ENCODE data around the gene RIC8B. TPM values are rescaled to one million over a fixed set of nuclear protein-coding genes. Genes with fewer than 3 reads are reported as not detected.

The RIC8B gene
- total RNA-seq, 1 donor from 2014 or later, result 22.1 TPM

DNA sequence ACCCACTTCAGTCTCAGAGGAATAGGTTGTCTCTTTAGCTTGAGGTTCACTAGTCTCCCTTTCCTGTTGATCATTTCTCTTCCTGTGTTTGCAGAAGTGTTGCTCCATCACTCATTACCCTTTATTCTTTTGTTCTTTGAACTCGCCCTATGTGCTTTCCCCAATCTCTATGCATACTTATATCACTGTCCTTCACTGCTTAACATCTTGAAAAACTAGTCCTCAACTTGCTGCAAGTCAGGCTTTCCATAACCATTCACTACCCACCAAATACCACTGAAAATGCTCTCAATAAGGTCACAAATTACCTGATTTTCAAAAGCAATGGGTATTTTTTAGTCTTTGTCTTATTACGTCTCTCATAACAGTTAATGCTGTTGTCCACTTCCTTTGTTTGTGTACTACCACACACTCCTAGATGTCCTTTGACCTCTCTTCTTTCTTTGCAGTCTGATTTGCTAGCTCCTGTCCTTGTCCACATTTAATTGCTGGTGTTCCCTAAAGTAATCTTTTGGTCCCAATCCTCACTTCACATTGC is 80.8 kb downstream of the RIC8B start:
- no peak for TF ChIP-seq CTCF (conservative IDR thresholded peaks at IDR 0.05)
- no peak for DNase-seq (ENCODE audit: extremely low spot score, unreplicated experiment)
- peaks cover 5% of the 10 kb centered on the region for H3K36me3 Mint-ChIP-seq
- H3K9me3 Mint-ChIP-seq, result no peaks in the 10 kb centered on the region
- no peaks in the 10 kb centered on the region for H3K27me3 Mint-ChIP-seq
- H3K27ac Mint-ChIP-seq, result no peak overlapping the region
- no peak overlapping the region for H3K4me3 Mint-ChIP-seq
- no peaks in the 10 kb centered on the region for H3K4me1 Mint-ChIP-seq (ENCODE audit: unreplicated experiment)

- Mint-ChIP-seq H3K4me3 (no peak overlapping the region), H3K9me3 (no peaks in the 10 kb centered on the region), H3K27ac (no peak overlapping the region), H3K27me3 (no peaks in the 10 kb centered on the region), H3K4me1 (ENCODE audit: unreplicated experiment) (no peaks in the 10 kb centered on the region), H3K36me3 (peaks cover 26% of the 10 kb centered on the region)
- DNase-seq (ENCODE audit: extremely low spot score, unreplicated experiment), result no peak
- TF ChIP-seq CTCF (conservative IDR thresholded peaks at IDR 0.05), result no peak
Observed at GRCh38 chr12:106861984-106862916, 87.8 kb downstream of the RIC8B start.

DNA sequence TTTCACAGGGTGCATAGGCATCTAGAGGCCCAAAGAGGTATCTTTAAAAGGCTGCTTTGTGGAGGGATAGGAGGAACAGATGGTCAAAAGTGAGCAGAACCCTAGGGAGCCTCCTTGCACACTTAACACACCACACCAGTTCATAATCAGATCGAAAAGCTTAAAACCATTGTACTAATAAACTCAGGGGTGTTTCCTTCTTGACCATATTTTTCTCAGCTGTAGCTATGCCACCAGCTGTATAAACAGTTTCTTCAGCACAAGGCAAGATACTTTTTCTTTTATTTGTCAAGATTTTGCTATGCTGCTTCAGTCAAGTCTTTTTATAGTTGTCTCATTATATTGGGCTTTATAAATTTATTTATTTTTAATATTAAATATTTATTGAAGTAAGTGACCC is 88.7 kb downstream of the RIC8B start:
- no peaks in the 10 kb centered on the region for H3K27me3 Mint-ChIP-seq
- H3K27ac Mint-ChIP-seq, result no peak overlapping the region
- TF ChIP-seq CTCF (conservative IDR thresholded peaks at IDR 0.05), result no peak
- no peaks in the 10 kb centered on the region for H3K4me1 Mint-ChIP-seq (ENCODE audit: unreplicated experiment)
- no peak for DNase-seq (ENCODE audit: extremely low spot score, unreplicated experiment)
- H3K4me3 Mint-ChIP-seq, result no peak overlapping the region
- H3K9me3 Mint-ChIP-seq, result no peaks in the 10 kb centered on the region
- H3K36me3 Mint-ChIP-seq, result peaks cover 26% of the 10 kb centered on the region

DNA sequence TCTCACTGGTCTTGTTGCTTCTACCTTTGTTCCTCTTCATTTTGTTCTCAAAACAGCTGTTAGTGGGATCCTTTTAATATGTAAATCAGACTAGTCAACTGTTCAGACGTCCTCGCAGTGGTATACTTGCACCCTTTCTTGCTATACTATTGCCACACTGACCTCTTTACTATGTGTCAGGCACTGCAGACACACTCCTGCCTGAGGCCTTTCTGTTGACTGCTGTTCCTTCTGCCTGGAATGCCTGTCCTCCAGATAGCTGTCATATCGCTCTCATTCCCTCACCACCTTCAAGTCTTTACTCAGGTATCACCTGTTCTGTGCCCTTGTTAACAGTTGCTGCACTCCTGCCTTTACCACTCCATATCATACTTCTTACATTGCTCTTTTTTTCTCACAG is 91.2 kb downstream of the RIC8B start:
- peaks cover 19% of the 10 kb centered on the region for H3K36me3 Mint-ChIP-seq
- no peaks in the 10 kb centered on the region for H3K4me1 Mint-ChIP-seq (ENCODE audit: unreplicated experiment)
- H3K27me3 Mint-ChIP-seq, result no peaks in the 10 kb centered on the region
- no peaks in the 10 kb centered on the region for H3K9me3 Mint-ChIP-seq
- no peak for TF ChIP-seq CTCF (conservative IDR thresholded peaks at IDR 0.05)
- no peak overlapping the region for H3K4me3 Mint-ChIP-seq
- no peak overlapping the region for H3K27ac Mint-ChIP-seq
- DNase-seq (ENCODE audit: extremely low spot score, unreplicated experiment), result no peak

DNA sequence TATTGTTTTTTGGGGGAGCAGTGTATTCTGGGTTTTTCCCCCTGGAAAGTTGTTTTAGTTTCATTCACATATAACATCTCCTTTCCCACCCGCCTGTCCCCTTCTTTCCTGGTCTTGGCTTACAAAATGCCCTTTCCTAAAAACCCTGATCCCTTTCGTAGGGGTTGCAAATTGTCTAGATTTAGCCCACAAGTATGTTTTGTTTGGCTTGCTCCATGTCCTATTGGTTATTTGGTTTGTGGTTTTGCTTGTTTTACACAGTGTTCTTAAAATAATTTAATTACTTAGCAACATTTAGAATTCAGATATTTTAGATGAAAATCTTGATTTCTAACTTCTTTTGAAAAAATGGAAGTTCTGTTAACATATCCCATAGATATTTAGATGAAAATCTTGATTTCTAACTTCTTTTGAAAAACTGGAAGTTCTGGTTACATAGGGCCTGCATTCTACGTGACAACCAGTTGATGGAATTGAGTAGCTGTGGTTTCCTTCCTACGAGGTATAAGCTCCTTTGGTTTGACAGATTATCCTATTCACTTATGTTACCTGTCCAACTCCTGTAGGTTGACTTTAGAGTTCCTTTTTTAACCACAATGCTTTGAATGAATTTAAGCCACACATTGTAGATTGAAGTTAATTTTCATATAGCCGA is 92.1 kb downstream of the RIC8B start:
- Mint-ChIP-seq H3K27me3 (no peaks in the 10 kb centered on the region), H3K4me1 (ENCODE audit: unreplicated experiment) (no peaks in the 10 kb centered on the region), H3K27ac (no peak overlapping the region), H3K9me3 (no peaks in the 10 kb centered on the region), H3K36me3 (peaks cover 17% of the 10 kb centered on the region), H3K4me3 (no peak overlapping the region)
- TF ChIP-seq CTCF (conservative IDR thresholded peaks at IDR 0.05), result no peak
- no peak for DNase-seq (ENCODE audit: extremely low spot score, unreplicated experiment)

Measured in type B pancreatic cell (in vitro differentiated cells).